ENCODE data around the gene PLCB4. TPM values are rescaled to one million over a fixed set of nuclear protein-coding genes. Genes with fewer than 3 reads are reported as not detected.

PLCB4 gene
- total RNA-seq, 1 donor from 2014 or later: 19.9 TPM

- Histone ChIP-seq H3K36me3 (ENCODE audit: control insufficient read depth, insufficient read depth, low read length) (no peaks in the 10 kb centered on the region), H3K27me3 (ENCODE audit: control insufficient read depth, insufficient read depth, low read length) (no peaks in the 10 kb centered on the region), H3K4me3 (ENCODE audit: low read depth, low read length) (no peak overlapping the region)
- no peak for DNase-seq (ENCODE audit: low read depth)
- TF ChIP-seq, protein P1, sequence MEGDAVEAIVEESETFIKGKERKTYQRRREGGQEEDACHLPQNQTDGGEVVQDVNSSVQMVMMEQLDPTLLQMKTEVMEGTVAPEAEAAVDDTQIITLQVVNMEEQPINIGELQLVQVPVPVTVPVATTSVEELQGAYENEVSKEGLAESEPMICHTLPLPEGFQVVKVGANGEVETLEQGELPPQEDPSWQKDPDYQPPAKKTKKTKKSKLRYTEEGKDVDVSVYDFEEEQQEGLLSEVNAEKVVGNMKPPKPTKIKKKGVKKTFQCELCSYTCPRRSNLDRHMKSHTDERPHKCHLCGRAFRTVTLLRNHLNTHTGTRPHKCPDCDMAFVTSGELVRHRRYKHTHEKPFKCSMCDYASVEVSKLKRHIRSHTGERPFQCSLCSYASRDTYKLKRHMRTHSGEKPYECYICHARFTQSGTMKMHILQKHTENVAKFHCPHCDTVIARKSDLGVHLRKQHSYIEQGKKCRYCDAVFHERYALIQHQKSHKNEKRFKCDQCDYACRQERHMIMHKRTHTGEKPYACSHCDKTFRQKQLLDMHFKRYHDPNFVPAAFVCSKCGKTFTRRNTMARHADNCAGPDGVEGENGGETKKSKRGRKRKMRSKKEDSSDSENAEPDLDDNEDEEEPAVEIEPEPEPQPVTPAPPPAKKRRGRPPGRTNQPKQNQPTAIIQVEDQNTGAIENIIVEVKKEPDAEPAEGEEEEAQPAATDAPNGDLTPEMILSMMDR (IDR thresholded peaks at IDR 0.05; ENCODE audit: insufficient read depth, low read length, poor library complexity, severe bottlenecking): no peak
Measured at GRCh38 chr20:9179867-9180266, 111.0 kb downstream of the PLCB4 start.

DNA sequence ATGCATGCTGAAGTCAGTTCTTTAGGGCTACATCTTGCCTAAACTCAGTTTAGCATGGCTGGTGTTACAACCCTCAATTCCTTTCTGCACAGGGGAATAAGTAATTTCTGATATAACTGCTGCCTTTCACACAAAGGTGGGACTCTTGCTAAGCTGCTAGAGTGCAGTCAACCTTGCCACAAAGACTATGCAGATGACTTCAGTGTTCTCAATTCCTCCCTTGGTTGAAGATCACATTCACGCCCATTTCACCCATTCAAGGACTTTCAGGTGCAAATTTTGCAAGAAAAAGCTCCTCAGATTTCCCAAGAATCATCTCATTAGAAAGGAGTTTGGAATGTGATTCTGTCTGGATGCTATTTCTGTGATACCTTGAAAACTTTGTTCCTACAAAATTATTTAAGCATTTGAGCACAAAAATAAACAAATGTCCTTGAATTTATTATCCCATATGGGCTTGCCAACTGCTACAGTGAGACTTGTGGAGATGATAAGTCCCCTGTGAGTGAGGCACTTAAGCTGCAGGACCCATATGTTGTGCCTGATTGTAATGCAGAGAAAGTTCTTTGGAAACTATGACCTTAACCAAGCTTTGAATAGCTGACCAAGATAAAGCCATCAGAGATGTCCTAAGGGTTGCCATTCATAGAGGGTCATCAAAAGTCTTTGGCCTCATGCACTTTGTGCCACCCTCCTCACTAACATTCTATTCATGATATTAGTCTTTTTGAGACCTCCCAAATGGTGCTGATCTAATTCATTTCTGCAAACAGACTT lies 111.8 kb downstream of the PLCB4 start:
- TF ChIP-seq, protein P1 (IDR thresholded peaks at IDR 0.05; ENCODE audit: insufficient read depth, low read length, poor library complexity, severe bottlenecking): no peak
- H3K4me3 ChIP-seq (ENCODE audit: low read depth, low read length): no peak overlapping the region
- DNase-seq (ENCODE audit: low read depth): no peak
- no peaks in the 10 kb centered on the region for H3K36me3 ChIP-seq (ENCODE audit: control insufficient read depth, insufficient read depth, low read length)
- H3K27me3 ChIP-seq (ENCODE audit: control insufficient read depth, insufficient read depth, low read length): no peaks in the 10 kb centered on the region

DNA sequence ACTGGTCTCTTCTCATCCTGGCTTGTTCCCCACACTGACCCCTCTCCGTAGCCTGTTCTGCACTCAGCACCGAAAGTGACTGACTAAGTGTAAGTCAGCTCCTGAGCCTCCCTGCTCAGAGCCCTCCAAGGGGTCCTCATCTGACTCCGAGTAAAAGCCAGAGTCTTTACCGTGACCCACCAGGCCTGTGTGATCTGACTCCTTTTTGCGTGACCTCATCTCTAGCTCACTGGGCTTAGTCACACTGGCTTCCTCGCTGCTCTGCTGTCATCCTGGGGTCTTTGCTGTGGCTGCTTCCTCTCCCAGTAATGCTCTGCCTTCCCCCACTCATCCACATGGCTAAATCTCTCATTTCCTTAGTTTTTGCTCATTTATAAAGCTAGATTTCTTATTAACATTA lies 116.6 kb downstream of the PLCB4 start:
- no peak for DNase-seq (ENCODE audit: low read depth)
- Histone ChIP-seq H3K4me3 (ENCODE audit: low read depth, low read length) (no peak overlapping the region), H3K36me3 (ENCODE audit: control insufficient read depth, insufficient read depth, low read length) (no peaks in the 10 kb centered on the region), H3K27me3 (ENCODE audit: control insufficient read depth, insufficient read depth, low read length) (no peaks in the 10 kb centered on the region)
- TF ChIP-seq, protein P1 (IDR thresholded peaks at IDR 0.05; ENCODE audit: insufficient read depth, low read length, poor library complexity, severe bottlenecking): no peak

DNA sequence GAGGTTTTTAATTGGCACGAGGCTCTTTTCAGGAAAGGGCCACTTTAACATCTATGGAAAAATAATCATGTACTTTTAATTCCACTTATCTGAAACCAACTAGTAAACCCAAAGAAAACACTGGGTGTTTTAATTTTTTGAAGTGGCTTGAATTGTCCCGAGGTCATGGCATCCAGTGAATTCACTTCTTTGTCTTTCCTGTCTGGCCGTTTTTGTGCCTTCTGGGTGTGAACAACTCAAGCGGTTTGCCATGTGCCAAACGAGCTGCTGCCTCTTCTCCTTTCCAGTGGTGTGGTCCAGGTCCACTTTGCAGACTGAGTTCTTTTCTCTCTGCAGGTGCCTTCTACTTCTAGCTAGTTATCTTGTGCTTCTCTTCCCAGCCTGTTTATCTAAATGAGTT lies 117.5 kb downstream of the PLCB4 start:
- TF ChIP-seq, protein P1 (IDR thresholded peaks at IDR 0.05; ENCODE audit: insufficient read depth, low read length, poor library complexity, severe bottlenecking): no peak
- Histone ChIP-seq H3K36me3 (ENCODE audit: control insufficient read depth, insufficient read depth, low read length) (no peaks in the 10 kb centered on the region), H3K27me3 (ENCODE audit: control insufficient read depth, insufficient read depth, low read length) (no peaks in the 10 kb centered on the region), H3K4me3 (ENCODE audit: low read depth, low read length) (no peak overlapping the region)
- no peak for DNase-seq (ENCODE audit: low read depth)

DNA sequence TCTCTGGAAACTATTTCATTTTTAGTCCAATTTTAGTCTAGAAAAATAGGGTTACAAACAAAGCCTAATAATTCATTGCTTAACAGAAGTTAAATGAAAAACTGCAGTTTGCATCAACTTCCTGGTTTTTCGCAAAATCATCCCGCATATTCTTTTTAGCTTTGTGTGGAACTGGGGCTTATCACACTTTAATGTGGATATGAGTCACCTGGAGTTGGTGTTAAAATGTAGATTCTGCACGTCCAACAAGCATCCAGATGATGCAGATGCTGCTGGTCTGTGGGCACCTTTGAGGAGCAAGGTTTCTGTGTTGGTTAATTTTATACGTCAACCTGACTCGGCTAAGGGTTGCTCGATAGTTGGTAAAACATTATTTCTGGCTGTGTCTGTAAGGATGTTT lies 126.1 kb downstream of the PLCB4 start:
- Histone ChIP-seq H3K36me3 (ENCODE audit: control insufficient read depth, insufficient read depth, low read length) (no peaks in the 10 kb centered on the region), H3K27me3 (ENCODE audit: control insufficient read depth, insufficient read depth, low read length) (no peaks in the 10 kb centered on the region)
- TF ChIP-seq, protein P1 (IDR thresholded peaks at IDR 0.05; ENCODE audit: insufficient read depth, low read length, poor library complexity, severe bottlenecking): no peak

GRCh38 chr20:9196110-9196509 lies 127.2 kb downstream of the PLCB4 start:
- Histone ChIP-seq H3K36me3 (ENCODE audit: control insufficient read depth, insufficient read depth, low read length) (no peaks in the 10 kb centered on the region), H3K4me3 (ENCODE audit: low read depth, low read length) (no peak overlapping the region), H3K27me3 (ENCODE audit: control insufficient read depth, insufficient read depth, low read length) (no peaks in the 10 kb centered on the region)
- TF ChIP-seq, protein P1 (IDR thresholded peaks at IDR 0.05; ENCODE audit: insufficient read depth, low read length, poor library complexity, severe bottlenecking): no peak
- DNase-seq (ENCODE audit: low read depth): no peak

More for the DNA sequence above, 126.1 kb downstream of the PLCB4 start:
- H3K4me3 ChIP-seq (ENCODE audit: low read depth, low read length): no peak overlapping the region
- DNase-seq (ENCODE audit: low read depth): no peak

Measured in kidney epithelial cell (primary cell).